Pancreas (tissue), 10 donors: ENCODE data around the gene KLF15. TPM values are rescaled to one million over a fixed set of nuclear protein-coding genes. Genes with fewer than 3 reads are reported as not detected.

Source experiments
- ATAC-seq, 4 donors: fragments of 200-7000 bp; cut with Tn5 transposase; one replicate each; pipeline versions ENCODE4 v1.8.0 to v1.9.1; 2020; ENCODE audit warnings: mild to moderate bottlenecking in 4 of 4, moderate library complexity in 4 of 4
- DNase-seq, 6 donors: peaks; one replicate each; pipeline ENCODE4 v3.0.0-alpha.2; 2020
- FAIRE-seq: peaks from 2 replicates; lab custom pipeline; 2012; peaks lifted over from hg19 to GRCh38; lab: Jason Lieb, UNC
- H3K27ac ChIP-seq, 4 donors: fragments of 200-600 bp; sonication (generic); 1 replicate in 3 of 4; 2 replicates in 1 of 4; pipeline versions ENCODE4 v1.5.0 to v1.8.0; 2020
- H3K27me3 ChIP-seq, 4 donors: fragments of 200-600 bp; one replicate each; pipeline ENCODE4 v1.8.0; 2021
- H3K36me3 ChIP-seq, 3 donors: fragments of 200-600 bp; sonication (generic) in 1 of 3; one replicate each; pipeline versions ENCODE4 v1.5.0 to v1.8.0; 2020 to 2021
- H3K4me1 ChIP-seq, 3 donors: fragments of 200-600 bp; one replicate each; pipeline ENCODE4 v1.8.0; 2021
- H3K4me3 ChIP-seq, 4 donors: fragments of 200-600 bp; sonication (generic) in 2 of 4; one replicate each; pipeline versions ENCODE4 v1.5.0 to v1.8.0; 2020 to 2021
- H3K9me3 ChIP-seq, 4 donors: fragments of 200-600 bp; one replicate each; pipeline ENCODE4 v1.8.0; 2021
- CTCF ChIP-seq, 4 donors: fragments of 200-600 bp; sonication (generic) in 3 of 4; IDR thresholded peaks; one replicate each; pipeline versions ENCODE4 v1.5.0 to v1.8.0; 2021; ENCODE audit warnings: antibody characterized with exemption in 4 of 4
- WGBS, 2 donors: extraction: QIAGEN DNeasy Blood & Tissue Kit; methylation state at CpG; one replicate each; pipeline ENCODE4 v1.1.7; 2013; 5-methylcytosine and 5-hydroxymethylcytosine counted together
- intact Hi-C, 3 donors: fragments of 100-400 bp; cut with DNase I; formaldehyde crosslinking; loops; one replicate each; pipeline versions ENCODE4 v1.11.1 to v1.14.2; 2022
- polyA plus RNA-seq, 2 donors: library from polyadenylated mRNA; stranded (reverse); fragments of 200-250 nt; gene quantifications; one replicate each; pipeline ENCODE4 v1.2.3, GENCODE V29; 2013
- total RNA-seq, 6 donors: library from RNA; stranded (reverse); fragmentation: NEBNext Ultra II Directional in 4 of 6; extraction: Animal tissue kit (Norgen Biotek cat#: 25700) in 4 of 6; gene quantifications; one replicate each; pipeline versions ENCODE4 v1.2.1 to v1.2.4, GENCODE V29; 2021 to 2023
- donor health status: healthy with polysubstance abuse.
- donor health status: DM: no; HTN: no; CAD: no; lungs with moderate emphysema.
- donor health status: DM: no; HTN: no; CAD: no.
- donor health status: control.
- donor health status: control.
- donor health status: Bipolar disorder and iron deficiency.
- donor health status: DM: yes; HTN: yes; CAD: no.
- donor health status: DM: no; HTN: no; CAD: no.
- donor health status: DM: no; HTN: no; CAD: no.
- donor health status: DM: yes; HTN: yes; CAD: no.

Gene KLF15
- total and polyA plus RNA-seq, 8 donors, result 11.3 to 38.3 (median 26.8) TPM

- Histone ChIP-seq H3K4me3 (no peak overlapping the region), H3K4me1 (peaks cover 0 to 3% (median 0%) of the 10 kb centered on the region in 3 donors), H3K27me3 (no peaks in the 10 kb centered on the region), H3K27ac (no peak overlapping the region), H3K36me3 (peaks cover 0 to 30% (median 0%) of the 10 kb centered on the region in 3 donors), H3K9me3 (no peaks in the 10 kb centered on the region)
- ATAC-seq (no peak), DNase-seq (peak in 4 of 6 donors; percentile 7 to 43 (median 20)), FAIRE-seq (no peak)
- intact Hi-C loops, result no loop called here
- TF ChIP-seq CTCF (IDR thresholded peaks at IDR 0.05), result no peak
- WGBS, 2 donors, result 93 to 94% methylated on average over 9 of the region's 9 CpGs
Measured at GRCh38 chr3:126344380-126345041, 12.7 kb downstream of the KLF15 start.

GRCh38 chr3:126343649-126344035, 13.6 kb downstream of the KLF15 start:
- Histone ChIP-seq H3K36me3 (peaks cover 0 to 27% (median 0%) of the 10 kb centered on the region in 3 donors), H3K27me3 (no peaks in the 10 kb centered on the region), H3K4me1 (peaks cover 0 to 3% (median 0%) of the 10 kb centered on the region in 3 donors), H3K9me3 (no peaks in the 10 kb centered on the region), H3K27ac (no peak overlapping the region), H3K4me3 (no peak overlapping the region)
- FAIRE-seq (no peak), ATAC-seq (no peak), DNase-seq (peak; percentile 2 to 74 (median 32))
- intact Hi-C loops, result no loop called here
- TF ChIP-seq CTCF (IDR thresholded peaks at IDR 0.05), result no peak
- WGBS, 2 donors, result 95% methylated on average over 32 of the region's 32 CpGs

- H3K4me3 ChIP-seq, result no peak overlapping the region
- FAIRE-seq, result no peak
- peaks cover 0 to 22% (median 0%) of the 10 kb centered on the region in 3 donors for H3K36me3 ChIP-seq
- ATAC-seq, result peak in 1 of 4 donors; percentile 7
- intact Hi-C loops, result no loop called here
- 77 to 78% methylated on average over 19 of the region's 20 CpGs for WGBS, 2 donors
- no peaks in the 10 kb centered on the region for H3K9me3 ChIP-seq
- TF ChIP-seq CTCF (IDR thresholded peaks at IDR 0.05), result no peak
- no peak overlapping the region for H3K27ac ChIP-seq
- H3K4me1 ChIP-seq, result peaks cover 0 to 3% (median 0%) of the 10 kb centered on the region in 3 donors
- DNase-seq, result peak; percentile 3 to 65 (median 27)
- H3K27me3 ChIP-seq, result no peaks in the 10 kb centered on the region
Measured at GRCh38 chr3:126342991-126343648, 14.1 kb downstream of the KLF15 start.

- 94 to 96% methylated on average over 9 of the region's 9 CpGs for WGBS, 2 donors
- TF ChIP-seq CTCF (IDR thresholded peaks at IDR 0.05), result no peak
- DNase-seq, result peak in 2 of 6 donors; percentile 7 to 38
Measured at GRCh38 chr3:126342211-126342610, 15.0 kb downstream of the KLF15 start.

More at GRCh38 chr3:126342211-126342610, 15.0 kb downstream of the KLF15 start:
- Histone ChIP-seq H3K4me1 (peaks cover 0 to 3% (median 0%) of the 10 kb centered on the region in 3 donors), H3K4me3 (no peak overlapping the region), H3K27me3 (no peaks in the 10 kb centered on the region), H3K36me3 (peaks cover 0 to 15% (median 0%) of the 10 kb centered on the region in 3 donors), H3K27ac (no peak overlapping the region), H3K9me3 (no peaks in the 10 kb centered on the region)
- ATAC-seq, result no peak
- FAIRE-seq, result no peak
- intact Hi-C loops, result no loop called here
